Neural cell (in vitro differentiated cells): ENCODE measurements around the gene EYS.

Source experiments
- CTCF ChIP-seq: fragments of 450-650 bp; IDR thresholded peaks from 2 replicates; pipeline ENCODE4 v1.5.1; 2014; ENCODE audit warnings: antibody characterized with exemption, mild to moderate bottlenecking, moderate library complexity; ENCODE audit not compliant: poor library complexity, severe bottlenecking
- POLR2AphosphoS5 ChIP-seq: IDR thresholded peaks from 2 replicates; pipeline ENCODE4 v1.6.1; 2012
- RAD21 ChIP-seq: fragments of 450-650 bp; conservative IDR thresholded peaks from 2 replicates; pipeline ENCODE4 v1.6.1; 2014; ENCODE audit warnings: antibody characterized with exemption, mild to moderate bottlenecking, moderate library complexity
- REST ChIP-seq: IDR thresholded peaks from 2 replicates; pipeline ENCODE4 v1.6.1; 2012; ENCODE audit warnings: borderline replicate concordance
- SMC3 ChIP-seq: fragments of 450-650 bp; conservative IDR thresholded peaks from 2 replicates; pipeline ENCODE4 v1.6.1; 2014; ENCODE audit warnings: antibody characterized with exemption, mild to moderate bottlenecking, moderate library complexity; ENCODE audit not compliant: poor library complexity

- TF ChIP-seq CTCF = no peak
- no peak for TF ChIP-seq REST
- TF ChIP-seq SMC3 = no peak
- no peak for TF ChIP-seq RAD21
- no peak for TF ChIP-seq POLR2AphosphoS5
These were observed 1481.5 kb downstream of the EYS start for GRCh38 chr6:64225503-64225902.
